HG03060 (cell line): ENCODE measurements around the gene BDH1.
"Not testable (repeated sequence)": the region's sequence is repeated elsewhere in the genome, so short reads cannot be mapped to it uniquely, and the experiment has no call there.

Experiments used
- ATAC-seq: cut with Tn5 transposase; IDR thresholded peaks from one replicate; pipeline ENCODE4 v1.9.1; 2021; ENCODE audit warnings: low read depth, moderate number of reproducible peaks; ENCODE audit not compliant: unreplicated experiment

BDH1 gene

GRCh38 chr3:197522183-197522715, 33.5 kb downstream of the BDH1 start:
- ATAC-seq = no peak

DNA sequence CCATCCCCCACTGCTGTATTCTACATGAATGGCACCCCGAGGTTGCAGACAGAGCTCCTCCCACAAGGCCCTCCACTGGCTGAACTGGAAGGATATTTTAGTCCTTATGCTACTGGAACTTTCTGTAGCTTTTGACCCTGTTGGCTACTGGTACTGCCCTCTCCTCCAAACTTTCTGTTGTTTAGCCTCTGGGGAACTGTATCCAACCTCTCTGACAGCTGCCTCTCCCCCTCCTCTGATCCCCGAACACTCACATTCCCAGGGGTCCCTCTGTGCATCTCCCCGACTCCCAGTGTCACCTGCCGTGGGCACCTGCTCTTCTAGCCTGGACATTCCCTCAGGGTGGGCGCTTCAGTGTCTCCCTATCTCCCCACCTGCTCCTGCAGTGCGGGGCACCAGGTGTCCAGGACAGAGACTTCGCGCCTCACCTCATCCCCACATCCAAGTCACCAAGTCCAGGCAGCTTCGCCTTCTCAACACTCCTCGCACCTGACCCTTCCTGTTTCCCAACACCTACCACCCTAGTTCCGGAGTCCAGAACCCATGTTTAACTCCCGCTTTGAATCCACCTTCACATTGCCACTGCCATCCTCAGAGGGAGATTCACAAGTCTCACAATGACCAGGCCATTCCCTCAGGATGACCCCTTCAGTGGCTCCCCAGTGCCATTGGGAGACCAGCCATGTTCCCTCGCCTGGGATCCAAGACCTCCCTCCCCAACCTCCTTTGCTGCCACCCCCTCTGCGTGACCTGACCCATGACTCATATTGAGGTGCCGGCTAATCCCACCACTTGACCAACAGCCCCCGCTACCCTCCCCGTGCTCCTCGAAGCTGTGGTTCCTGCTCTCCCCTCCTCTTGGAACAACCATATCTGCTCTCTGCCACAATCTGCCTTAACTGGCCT, 34.2 kb downstream of the BDH1 start:
- ATAC-seq = no peak

- no peak for ATAC-seq
Observed at GRCh38 chr3:197520311-197521276, 35.2 kb downstream of the BDH1 start.

GRCh38 chr3:197519801-197520211, 36.0 kb downstream of the BDH1 start:
- no peak for ATAC-seq

GRCh38 chr3:197518881-197519421, 36.8 kb downstream of the BDH1 start:
- no peak for ATAC-seq

DNA sequence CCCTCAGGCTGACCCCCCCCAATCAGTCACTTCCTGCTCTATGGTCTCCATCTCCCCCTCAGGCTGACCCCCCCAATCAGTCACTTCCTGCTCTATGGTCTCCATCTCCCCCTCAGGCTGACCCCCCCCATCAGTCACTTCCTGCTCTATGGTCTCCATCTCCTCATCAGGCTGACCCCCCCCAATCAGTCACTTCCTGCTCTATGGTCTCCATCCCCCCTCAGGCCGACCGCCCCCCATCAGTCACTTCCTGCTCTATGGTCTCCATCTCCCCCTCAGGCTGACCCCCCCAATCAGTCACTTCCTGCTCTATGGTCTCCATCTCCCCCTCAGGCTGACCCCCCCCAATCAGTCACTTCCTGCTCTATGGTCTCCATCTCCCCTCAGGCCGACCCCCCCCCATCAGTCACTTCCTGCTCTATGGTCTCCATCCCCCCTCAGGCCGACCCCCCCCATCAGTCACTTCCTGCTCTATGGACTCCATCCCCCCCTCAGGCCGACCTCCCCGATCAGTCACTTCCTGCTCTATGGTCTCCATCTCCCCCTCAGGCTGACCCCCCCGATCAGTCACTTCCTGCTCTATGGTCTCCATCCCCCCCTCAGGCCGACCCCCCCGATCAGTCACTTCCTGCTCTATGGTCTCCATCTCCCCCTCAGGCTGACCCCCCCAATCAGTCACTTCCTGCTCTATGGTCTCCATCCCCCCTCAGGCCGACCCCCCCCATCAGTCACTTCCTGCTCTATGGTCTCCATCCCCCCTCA, 37.7 kb downstream of the BDH1 start:
- ATAC-seq = not testable (repeated sequence)

DNA sequence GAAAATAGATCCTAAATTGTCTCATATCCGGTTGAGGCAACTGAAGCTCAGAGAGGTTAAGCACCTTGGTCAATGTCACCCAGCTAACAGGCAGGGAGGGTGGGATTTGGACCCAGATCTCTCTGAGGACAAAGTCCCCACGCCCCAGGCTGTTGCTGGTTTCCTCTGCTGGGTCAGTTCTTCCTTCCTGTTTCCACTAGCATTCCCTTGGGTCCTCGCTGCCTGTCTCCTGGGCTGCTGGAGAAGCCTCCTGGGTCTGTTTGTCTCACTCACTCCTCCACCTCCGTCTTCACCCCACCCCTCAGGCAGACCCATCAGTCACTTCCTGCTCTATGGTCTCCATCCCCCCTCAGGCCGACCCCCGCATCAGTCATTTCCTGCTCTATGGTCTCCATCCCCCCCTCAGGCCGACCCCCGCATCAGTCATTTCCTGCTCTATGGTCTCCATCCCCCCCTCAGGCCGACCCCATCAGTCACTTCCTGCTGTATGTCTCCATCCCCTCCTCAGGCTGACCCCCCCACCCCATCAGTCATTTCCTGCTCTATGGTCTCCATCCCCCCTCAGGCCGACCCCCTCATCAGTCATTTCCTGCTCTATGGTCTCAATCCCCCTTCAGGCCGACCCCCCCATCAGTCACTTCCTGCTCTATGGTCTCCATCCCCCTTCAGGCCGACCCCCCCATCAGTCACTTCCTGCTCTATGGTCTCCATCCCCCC, 38.7 kb downstream of the BDH1 start:
- not testable (repeated sequence) for ATAC-seq

GRCh38 chr3:197516517-197516889, 39.3 kb downstream of the BDH1 start:
- no peak for ATAC-seq

DNA sequence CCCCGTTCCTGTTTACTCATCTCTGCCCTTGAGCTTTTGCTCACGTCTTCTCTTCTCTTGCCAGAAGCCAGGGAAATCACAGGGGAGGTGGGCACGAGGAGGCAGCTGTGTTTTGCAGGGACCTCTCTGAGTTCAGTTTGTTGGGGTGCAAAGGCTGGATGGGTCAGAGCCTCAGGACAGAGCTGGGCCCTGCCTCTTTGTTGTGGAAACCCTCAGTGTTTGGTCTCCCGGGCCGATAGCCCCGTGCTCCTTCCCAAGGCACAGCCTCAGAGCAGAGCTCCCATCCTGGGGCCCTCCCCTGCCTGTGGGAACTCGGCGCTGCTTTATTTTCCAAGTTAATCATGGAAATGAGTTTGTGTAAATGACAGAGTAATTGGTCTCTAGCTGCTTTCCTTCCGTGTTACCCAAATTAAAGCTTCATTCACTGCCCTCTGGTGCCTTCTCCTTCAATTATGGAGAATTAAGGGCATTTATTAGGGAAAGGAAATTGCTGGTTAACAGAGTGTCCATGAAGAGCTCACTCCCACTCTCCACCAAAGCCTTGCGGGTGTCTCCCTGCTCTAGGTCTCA, 40.9 kb downstream of the BDH1 start:
- no peak for ATAC-seq

DNA sequence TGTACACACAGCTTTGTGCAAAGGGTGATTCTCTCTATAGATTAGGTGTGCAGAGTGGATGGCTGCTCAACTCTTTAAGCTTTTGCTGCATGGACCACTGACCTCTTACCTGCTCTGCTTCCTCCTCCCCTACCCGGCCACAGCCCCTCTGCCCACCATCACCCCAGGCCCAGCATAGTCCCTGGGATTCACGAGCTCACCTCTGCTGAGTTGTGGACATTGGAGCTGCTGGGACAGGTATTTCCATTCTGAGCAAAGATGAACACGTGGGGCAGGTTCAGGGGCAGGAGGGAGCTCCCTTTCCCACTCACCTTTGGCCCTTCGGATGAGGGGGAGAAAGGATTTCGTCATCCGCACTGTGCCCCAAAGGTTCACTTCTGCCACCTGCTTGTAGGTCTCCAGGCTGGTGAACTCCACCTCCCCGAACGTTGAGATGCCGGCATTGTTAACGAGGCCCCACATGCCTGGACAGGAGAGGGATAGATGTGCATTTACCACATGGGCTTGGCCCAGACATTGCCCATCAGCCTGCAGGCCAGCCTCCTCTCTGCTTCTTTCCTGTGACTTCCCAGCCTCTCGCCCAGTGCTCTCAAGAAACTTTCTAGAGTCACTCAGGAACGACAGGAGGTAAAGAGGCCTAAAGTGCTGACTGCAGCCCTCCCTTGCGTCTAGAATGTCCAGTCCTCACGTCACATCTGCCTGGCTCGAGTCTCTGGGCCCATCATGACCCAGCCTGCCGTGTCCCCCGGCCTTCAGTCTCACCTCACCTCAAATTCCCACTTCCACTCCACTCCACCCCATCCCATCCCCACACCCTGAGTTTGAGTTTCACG, 41.6 kb downstream of the BDH1 start:
- no peak for ATAC-seq

- ATAC-seq = no peak
Observed at GRCh38 chr3:197512691-197513571, 42.8 kb downstream of the BDH1 start.

GRCh38 chr3:197511853-197512635, 43.7 kb downstream of the BDH1 start:
- no peak for ATAC-seq

GRCh38 chr3:197511130-197511529, 44.6 kb downstream of the BDH1 start:
- no peak for ATAC-seq

- no peak for ATAC-seq
Observed at GRCh38 chr3:197510642-197511018, 45.1 kb downstream of the BDH1 start.

DNA sequence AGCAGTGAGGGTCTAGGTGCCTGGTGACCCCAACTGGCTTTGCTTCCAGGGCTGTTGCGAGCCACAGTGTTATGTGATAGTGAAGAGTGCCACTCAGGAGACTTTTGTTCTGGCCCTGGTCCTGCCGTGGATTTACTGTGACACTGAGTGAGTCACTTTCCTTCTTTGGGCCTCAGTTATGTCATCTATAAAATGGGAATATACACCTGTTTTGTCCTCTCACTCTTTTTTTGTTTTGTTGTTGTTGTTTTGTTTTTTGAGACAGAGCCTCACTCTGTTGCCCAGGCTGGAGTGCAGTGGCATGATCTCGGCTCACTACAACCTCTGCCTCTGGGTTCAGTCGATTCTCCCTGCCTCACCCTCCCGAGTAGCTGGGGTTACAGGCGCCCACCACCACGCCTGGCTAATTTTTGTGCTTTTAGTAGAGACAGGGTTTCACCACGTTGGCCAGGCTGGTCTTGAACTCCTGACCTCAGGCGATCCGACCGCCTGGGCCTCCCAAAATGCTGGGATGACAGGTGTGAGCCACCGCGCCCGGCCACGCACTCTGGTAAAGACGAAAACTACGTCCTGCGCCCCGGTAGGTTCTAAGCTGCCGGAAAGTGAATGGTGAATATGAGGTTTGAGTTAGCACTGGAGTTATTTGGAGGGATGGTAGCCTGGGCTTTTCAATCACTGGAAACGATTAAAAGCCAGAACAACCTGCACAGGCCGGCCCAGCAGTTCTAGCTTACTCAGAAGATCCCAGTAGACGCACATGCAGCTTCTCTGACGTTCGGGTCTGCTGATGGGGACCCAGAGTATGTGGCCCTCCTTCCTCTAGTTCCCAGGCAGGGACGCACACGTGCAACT, 46.6 kb downstream of the BDH1 start:
- ATAC-seq = no peak

GRCh38 chr3:197508461-197508860, 47.3 kb downstream of the BDH1 start:
- no peak for ATAC-seq
